ENCODE measurements around the gene SNX3. TPM values are rescaled to one million over a fixed set of nuclear protein-coding genes. Genes with fewer than 3 reads are reported as not detected.

SNX3 gene
- total RNA-seq, 1 experiment from 2014 or later, result 359 TPM

GRCh38 chr6:108170332-108171290, 90.2 kb downstream of the SNX3 start:
- DNase-seq (ENCODE audit: low read depth), result no peak

GRCh38 chr6:108169464-108170331, 91.1 kb downstream of the SNX3 start:
- DNase-seq (ENCODE audit: low read depth), result no peak

DNA sequence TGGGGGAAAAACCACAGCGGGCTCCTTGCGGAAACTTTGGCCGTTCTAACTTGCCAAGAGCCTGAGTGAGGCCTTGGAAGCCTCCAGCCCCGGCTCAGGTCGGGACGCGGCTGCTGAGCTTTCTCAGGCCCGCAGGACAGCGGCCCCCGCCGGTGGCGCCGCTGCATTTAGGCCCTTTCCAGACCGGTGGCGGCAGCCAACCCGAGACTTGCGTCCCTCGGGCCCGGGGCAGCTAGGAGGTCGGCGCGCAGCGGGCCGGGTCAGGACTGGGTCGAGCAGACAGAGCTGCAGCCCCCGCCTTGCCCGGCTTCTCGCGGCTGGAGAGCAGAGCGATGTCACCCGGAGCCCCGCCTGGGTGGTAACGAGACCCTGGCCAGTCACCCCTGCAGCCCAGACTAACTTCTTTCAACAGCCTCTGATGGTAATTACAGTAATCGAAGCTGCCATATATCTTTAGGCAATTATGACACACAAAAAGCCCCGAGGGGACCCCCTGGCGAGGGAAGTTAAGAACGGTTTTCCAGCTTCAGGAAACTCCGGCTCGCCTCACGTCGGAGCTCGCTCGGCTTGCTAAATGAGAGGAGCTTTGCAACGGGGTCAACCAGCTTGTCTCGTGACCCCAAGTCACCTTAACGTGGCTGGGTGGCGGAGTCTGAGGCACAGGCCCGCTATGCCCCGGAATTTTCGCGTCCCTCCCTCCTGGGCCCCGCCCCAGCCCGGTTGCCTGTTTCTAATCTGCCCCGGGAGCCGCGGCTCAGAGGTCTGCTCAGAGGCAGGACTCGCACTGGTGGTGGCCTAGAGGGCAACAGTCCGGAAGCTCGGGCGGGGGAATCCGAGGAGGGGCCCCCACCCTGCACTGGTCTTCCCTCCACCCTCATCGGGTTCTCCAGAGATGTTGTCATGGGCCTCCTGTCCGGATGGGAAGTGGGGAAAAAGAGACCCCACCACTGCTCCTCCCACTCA, 92.1 kb downstream of the SNX3 start:
- DNase-seq (ENCODE audit: low read depth), result no peak

- no peak for DNase-seq (ENCODE audit: low read depth)
Observed at GRCh38 chr6:108168090-108168463, 92.8 kb downstream of the SNX3 start.

GRCh38 chr6:108167449-108168089, 93.3 kb downstream of the SNX3 start:
- no peak for DNase-seq (ENCODE audit: low read depth)

GRCh38 chr6:108166664-108167448, 94.0 kb downstream of the SNX3 start:
- no peak for DNase-seq (ENCODE audit: low read depth)

GRCh38 chr6:108165714-108166663, 94.9 kb downstream of the SNX3 start, which contains the start of gene NR2E1:
TSS of gene NR2E1 (plus strand) at chr6:108166022. CDS start at chr6:108166766, 744 bp downstream.
- peak; percentile 17 for DNase-seq (ENCODE audit: low read depth)

GRCh38 chr6:108164815-108165706, 95.8 kb downstream of the SNX3 start:
- no peak for DNase-seq (ENCODE audit: low read depth)

- no peak for DNase-seq (ENCODE audit: low read depth)
Observed at GRCh38 chr6:108164543-108164814, 96.4 kb downstream of the SNX3 start.

- no peak for DNase-seq (ENCODE audit: low read depth)
Observed at GRCh38 chr6:108163644-108164542, 96.9 kb downstream of the SNX3 start.

- DNase-seq (ENCODE audit: low read depth), result no peak
Observed at GRCh38 chr6:108163267-108163643, 97.6 kb downstream of the SNX3 start.

- no peak for DNase-seq (ENCODE audit: low read depth)
Observed at GRCh38 chr6:108161724-108162282, 99.0 kb downstream of the SNX3 start.
